Central memory CD8-positive, alpha-beta T cell (primary cell): Measurements from ENCODE around the gene CEP112.
"Not testable (repeated sequence)": the region's sequence is repeated elsewhere in the genome, so short reads cannot be mapped to it uniquely, and the experiment has no call there.

Experiments
- ATAC-seq: fragments of 150-1000 bp; cut with Tn5 transposase; replicated peaks from 2 replicates; pipeline ENCODE4 v1.10.0; 2022; ENCODE audit warnings: mild to moderate bottlenecking, moderate FRiP score, moderate number of reproducible peaks; ENCODE audit not compliant: poor library complexity, severe bottlenecking; ENCODE audit errors: extremely low read depth
- DNase-seq, 2 donors: peaks; one replicate each; pipeline ENCODE4 v3.0.0; 2021; ENCODE audit warnings: low spot score in 2 of 2
- H3K27ac Mint-ChIP-seq: one replicate; pipeline ENCODE4 v1.8.0; 2022; ENCODE audit warnings: low read depth, mild to moderate bottlenecking, moderate library complexity, mixed read lengths
- H3K27me3 Mint-ChIP-seq: one replicate; pipeline ENCODE4 v1.8.0; 2022; ENCODE audit warnings: mixed read lengths
- H3K36me3 Mint-ChIP-seq: one replicate; pipeline ENCODE4 v1.8.0; 2022; ENCODE audit warnings: mild to moderate bottlenecking, moderate library complexity, mixed read lengths; ENCODE audit not compliant: insufficient read depth
- H3K4me1 Mint-ChIP-seq: one replicate; pipeline ENCODE4 v1.8.0; 2022; ENCODE audit warnings: mixed read lengths
- H3K4me3 Mint-ChIP-seq: one replicate; pipeline ENCODE4 v1.8.0; 2022; ENCODE audit warnings: mild to moderate bottlenecking, moderate library complexity, mixed read lengths
- H3K9me3 Mint-ChIP-seq: one replicate; pipeline ENCODE4 v1.8.0; 2022; ENCODE audit warnings: mixed read lengths

Gene CEP112

GRCh38 chr17:65800655-65801054, 391.3 kb downstream of the CEP112 start:
- Mint-ChIP-seq H3K27me3 (peaks cover 9% of the 10 kb centered on the region), H3K4me1 (no peaks in the 10 kb centered on the region), H3K9me3 (peaks cover 6% of the 10 kb centered on the region), H3K27ac (no peak overlapping the region), H3K4me3 (no peak overlapping the region), H3K36me3 (no peaks in the 10 kb centered on the region)
- ATAC-seq (no peak), DNase-seq (no peak)

GRCh38 chr17:65799869-65800268, 392.1 kb downstream of the CEP112 start:
- no peak overlapping the region for H3K27ac Mint-ChIP-seq
- peaks cover 6% of the 10 kb centered on the region for H3K9me3 Mint-ChIP-seq
- H3K27me3 Mint-ChIP-seq: peaks cover 1% of the 10 kb centered on the region
- no peak for ATAC-seq
- H3K36me3 Mint-ChIP-seq: no peaks in the 10 kb centered on the region
- H3K4me3 Mint-ChIP-seq: no peak overlapping the region
- H3K4me1 Mint-ChIP-seq: no peaks in the 10 kb centered on the region
- DNase-seq: no peak

GRCh38 chr17:65799454-65799853, 392.5 kb downstream of the CEP112 start:
- no peak overlapping the region for H3K27ac Mint-ChIP-seq
- H3K27me3 Mint-ChIP-seq: peaks cover 4% of the 10 kb centered on the region
- no peaks in the 10 kb centered on the region for H3K4me1 Mint-ChIP-seq
- H3K4me3 Mint-ChIP-seq: no peak overlapping the region
- no peaks in the 10 kb centered on the region for H3K36me3 Mint-ChIP-seq
- no peak for DNase-seq
- H3K9me3 Mint-ChIP-seq: peaks cover 6% of the 10 kb centered on the region
- ATAC-seq: no peak

GRCh38 chr17:65797809-65798208, 394.1 kb downstream of the CEP112 start:
- DNase-seq: no peak
- no peaks in the 10 kb centered on the region for H3K4me1 Mint-ChIP-seq
- H3K9me3 Mint-ChIP-seq: peaks cover 6% of the 10 kb centered on the region
- H3K36me3 Mint-ChIP-seq: no peaks in the 10 kb centered on the region
- H3K4me3 Mint-ChIP-seq: no peak overlapping the region
- no peak overlapping the region for H3K27ac Mint-ChIP-seq
- ATAC-seq: no peak
- H3K27me3 Mint-ChIP-seq: peaks cover 12% of the 10 kb centered on the region

GRCh38 chr17:65797101-65797500, 394.8 kb downstream of the CEP112 start:
- Mint-ChIP-seq H3K4me3 (no peak overlapping the region), H3K4me1 (no peaks in the 10 kb centered on the region), H3K36me3 (no peaks in the 10 kb centered on the region), H3K27ac (no peak overlapping the region), H3K9me3 (no peaks in the 10 kb centered on the region), H3K27me3 (peaks cover 12% of the 10 kb centered on the region)
- DNase-seq (no peak), ATAC-seq (no peak)

- Mint-ChIP-seq H3K4me1 (no peaks in the 10 kb centered on the region), H3K4me3 (no peak overlapping the region), H3K27ac (no peak overlapping the region), H3K36me3 (no peaks in the 10 kb centered on the region), H3K9me3 (no peaks in the 10 kb centered on the region), H3K27me3 (peaks cover 17% of the 10 kb centered on the region)
- DNase-seq (no peak), ATAC-seq (no peak)
Observed at GRCh38 chr17:65794572-65794971, 397.4 kb downstream of the CEP112 start.

GRCh38 chr17:65790241-65790640, 401.7 kb downstream of the CEP112 start:
- Mint-ChIP-seq H3K9me3 (no peaks in the 10 kb centered on the region), H3K36me3 (no peaks in the 10 kb centered on the region)

GRCh38 chr17:65787503-65787902, 404.4 kb downstream of the CEP112 start:
- H3K9me3 Mint-ChIP-seq: no peaks in the 10 kb centered on the region
- H3K4me1 Mint-ChIP-seq: no peaks in the 10 kb centered on the region
- no peak overlapping the region for H3K27ac Mint-ChIP-seq
- no peaks in the 10 kb centered on the region for H3K36me3 Mint-ChIP-seq
- DNase-seq: no peak
- H3K4me3 Mint-ChIP-seq: no peak overlapping the region
- peaks cover 19% of the 10 kb centered on the region for H3K27me3 Mint-ChIP-seq
- ATAC-seq: no peak

More at GRCh38 chr17:65790241-65790640, 401.7 kb downstream of the CEP112 start:
- H3K4me3 Mint-ChIP-seq: no peak overlapping the region
- ATAC-seq: no peak
- DNase-seq: no peak
- no peaks in the 10 kb centered on the region for H3K4me1 Mint-ChIP-seq
- H3K27me3 Mint-ChIP-seq: peaks cover 31% of the 10 kb centered on the region
- no peak overlapping the region for H3K27ac Mint-ChIP-seq

GRCh38 chr17:65786479-65786878, 405.5 kb downstream of the CEP112 start:
- DNase-seq (no peak), ATAC-seq (no peak)
- Mint-ChIP-seq H3K36me3 (no peaks in the 10 kb centered on the region), H3K4me1 (no peaks in the 10 kb centered on the region), H3K27ac (no peak overlapping the region), H3K4me3 (no peak overlapping the region), H3K9me3 (no peaks in the 10 kb centered on the region), H3K27me3 (peaks cover 25% of the 10 kb centered on the region)

GRCh38 chr17:65785109-65785508, 406.8 kb downstream of the CEP112 start:
- DNase-seq (no peak), ATAC-seq (no peak)
- Mint-ChIP-seq H3K9me3 (no peaks in the 10 kb centered on the region), H3K27ac (no peak overlapping the region), H3K4me3 (no peak overlapping the region), H3K27me3 (peaks cover 31% of the 10 kb centered on the region), H3K36me3 (no peaks in the 10 kb centered on the region), H3K4me1 (no peaks in the 10 kb centered on the region)

GRCh38 chr17:65783845-65784334, 408.0 kb downstream of the CEP112 start:
- DNase-seq (no peak), ATAC-seq (no peak)
- H3K27ac Mint-ChIP-seq: no peak overlapping the region
- no peak overlapping the region for H3K4me3 Mint-ChIP-seq
- no peaks in the 10 kb centered on the region for H3K9me3 Mint-ChIP-seq
- peaks cover 20% of the 10 kb centered on the region for H3K27me3 Mint-ChIP-seq
- H3K4me1 Mint-ChIP-seq: no peaks in the 10 kb centered on the region
- no peaks in the 10 kb centered on the region for H3K36me3 Mint-ChIP-seq

GRCh38 chr17:65782104-65782706, 409.7 kb downstream of the CEP112 start:
- not testable (repeated sequence) for H3K27ac Mint-ChIP-seq, H3K4me1 Mint-ChIP-seq, H3K9me3 Mint-ChIP-seq, DNase-seq, ATAC-seq, H3K36me3 Mint-ChIP-seq, H3K4me3 Mint-ChIP-seq
- peaks cover 29% of the 10 kb centered on the region for H3K27me3 Mint-ChIP-seq

- ATAC-seq (no peak), DNase-seq (no peak)
- H3K9me3 Mint-ChIP-seq: no peaks in the 10 kb centered on the region
- no peaks in the 10 kb centered on the region for H3K4me1 Mint-ChIP-seq
- no peak overlapping the region for H3K27ac Mint-ChIP-seq
- no peaks in the 10 kb centered on the region for H3K36me3 Mint-ChIP-seq
- H3K4me3 Mint-ChIP-seq: no peak overlapping the region
- H3K27me3 Mint-ChIP-seq: peaks cover 32% of the 10 kb centered on the region
Observed at GRCh38 chr17:65780111-65780510, 411.8 kb downstream of the CEP112 start.
